Activated CD4-positive, CD25-positive, alpha-beta regulatory T cell (primary cell): ENCODE data around the gene LZTS2.

ENCODE experiments used
- DNase-seq, 4 experiments: peaks; one replicate each; lab custom pipeline; 2025; lab: John Stamatoyannopoulos, UW

The LZTS2 gene

GRCh38 chr10:101054876-101055275, 55.3 kb downstream of the LZTS2 start:
- no peak for DNase-seq

DNA sequence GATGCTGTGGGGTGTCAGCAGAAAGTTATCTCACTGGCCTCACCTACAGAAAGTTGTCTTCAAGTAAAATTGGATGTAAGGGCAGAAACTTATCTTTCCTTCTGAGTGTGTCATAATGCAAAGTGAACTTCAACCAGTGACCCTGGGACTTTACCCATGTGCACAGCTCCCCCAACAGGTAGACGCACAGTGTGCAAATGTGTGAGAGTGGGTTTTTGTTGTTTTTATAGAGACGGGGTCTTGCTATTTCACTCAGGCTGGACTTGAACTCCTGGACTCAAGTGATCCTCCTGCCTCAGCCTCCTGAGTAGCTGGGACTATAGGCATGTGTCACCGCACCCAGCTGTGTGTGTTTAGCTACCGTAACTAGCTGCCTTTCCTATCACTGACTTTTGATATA, 55.8 kb downstream of the LZTS2 start:
- DNase-seq, result no peak

DNA sequence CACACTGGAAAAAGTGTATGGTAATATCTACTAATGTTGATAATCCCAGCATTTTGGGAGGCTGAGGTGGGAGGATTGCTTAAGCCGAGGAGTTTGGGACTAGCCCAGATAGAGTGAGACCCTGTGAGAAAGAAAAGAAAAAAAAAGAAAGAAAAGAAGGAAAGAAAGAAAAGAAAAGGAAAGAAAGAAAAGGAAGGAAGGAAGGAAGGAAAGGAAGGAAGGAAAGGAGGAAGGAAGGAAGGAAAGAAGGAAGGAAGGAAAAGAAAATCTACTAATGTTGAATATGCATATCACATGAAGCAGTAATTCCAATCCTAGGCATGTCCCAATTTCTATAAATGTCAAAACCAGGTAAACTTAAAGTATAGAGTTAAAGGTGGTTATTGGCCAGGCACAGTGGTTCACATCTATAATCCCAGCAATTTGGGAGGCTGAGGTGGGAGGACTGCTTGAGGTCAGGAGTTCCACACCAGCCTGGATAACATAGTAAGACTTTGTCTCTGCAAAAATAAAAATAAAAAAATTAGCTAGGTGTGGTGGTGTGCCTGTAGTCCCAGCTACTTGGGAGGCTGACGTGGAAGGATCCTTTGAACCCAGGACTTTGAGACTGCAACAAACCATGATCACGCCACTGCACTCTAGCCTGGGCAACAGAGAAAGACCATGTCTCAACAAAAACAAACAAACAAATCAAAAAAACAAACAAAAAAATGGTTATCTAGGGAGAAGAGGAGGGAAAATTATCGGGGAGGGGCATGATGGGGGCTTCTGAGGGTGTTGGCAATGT, 57.0 kb downstream of the LZTS2 start:
- no peak for DNase-seq
